IMR-90 (cell line): ENCODE results near the gene TANGO2. TPM values are rescaled to one million over a fixed set of nuclear protein-coding genes. Genes with fewer than 3 reads are reported as not detected.

Experiments
- ATAC-seq: fragments of 200-7000 bp; cut with Tn5 transposase; 2 replicates; pipeline ENCODE4 v1.9.1; 2020; ENCODE audit warnings: low read depth, mild to moderate bottlenecking, moderate library complexity
- BruUV-seq: library from RNA; stranded (reverse); fragments of 400-500 nt; replicated peaks from 2 replicates; lab custom pipeline; 2021; lab: Mats Ljungman, UMichigan
- CTCF ChIA-PET: fragments of 300-600 bp; formaldehyde crosslinking; extraction: SDS; loops from one replicate; lab custom pipeline; 2021; ENCODE audit warnings: antibody characterized with exemption; lab: Yijun Ruan, JAX
- POLR2A ChIA-PET: fragments of 300-600 bp; sonication (Branson Sonifier 250); formaldehyde crosslinking; loops from one replicate; lab custom pipeline; 2022; ENCODE audit warnings: antibody characterized with exemption; ENCODE audit not compliant: unreplicated experiment; lab: Charles Lee
- DNase-seq: peaks from one replicate; pipeline ENCODE4 v3.0.0; 2013
- H2AFZ ChIP-seq: replicated peaks from 2 replicates; pipeline ENCODE3; 2013; ENCODE audit warnings: low read length, mild to moderate bottlenecking; ENCODE audit not compliant: poor library complexity
- H2AK5ac ChIP-seq: 2 replicates; pipeline ENCODE4 v1.6.1; 2013; ENCODE audit warnings: low read depth, low read length, inconsistent platforms
- H2AK9ac ChIP-seq: replicated peaks from 2 replicates; pipeline ENCODE3; 2013; ENCODE audit warnings: mild to moderate bottlenecking, low read depth, low read length, moderate library complexity; ENCODE audit not compliant: poor library complexity
- H2BK120ac ChIP-seq: 2 replicates; pipeline ENCODE4 v1.6.1; 2013; ENCODE audit warnings: low read depth, low read length, inconsistent platforms
- H2BK15ac ChIP-seq: 3 replicates; pipeline ENCODE4 v1.6.1; 2013; ENCODE audit warnings: low read depth, low read length, inconsistent platforms
- H2BK20ac ChIP-seq: 2 replicates; pipeline ENCODE4 v1.6.1; 2013; ENCODE audit warnings: low read depth, mild to moderate bottlenecking, inconsistent platforms, low read length, moderate library complexity
- H2BK5ac ChIP-seq: 2 replicates; pipeline ENCODE4 v1.6.1; 2013; ENCODE audit warnings: mild to moderate bottlenecking, low read depth, low read length, inconsistent platforms; ENCODE audit not compliant: poor library complexity, severe bottlenecking
- H3K14ac ChIP-seq: replicated peaks from 2 replicates; pipeline ENCODE4 v1.6.1; 2013; ENCODE audit warnings: low read depth, low read length, inconsistent platforms
- H3K18ac ChIP-seq: 2 replicates; pipeline ENCODE4 v1.6.1; 2013; ENCODE audit warnings: low read depth, low read length, control low read depth
- H3K23ac ChIP-seq: 2 replicates; pipeline ENCODE4 v1.6.1; 2013; ENCODE audit warnings: low read depth, low read length, inconsistent platforms
- H3K27ac ChIP-seq: 2 replicates; pipeline ENCODE4 v1.5.1; 2013; ENCODE audit warnings: mild to moderate bottlenecking, control low read depth, low read length; ENCODE audit not compliant: insufficient read depth
- H3K27me3 ChIP-seq: 2 replicates; pipeline ENCODE4 v1.6.1; 2013; ENCODE audit warnings: low read length; ENCODE audit not compliant: control insufficient read depth, insufficient read depth
- H3K36me3 ChIP-seq: 2 replicates; pipeline ENCODE4 v1.6.1; 2013; ENCODE audit warnings: low read length, mixed read lengths; ENCODE audit not compliant: control insufficient read depth, insufficient read depth
- H3K4ac ChIP-seq: 2 replicates; pipeline ENCODE4 v1.6.1; 2013; ENCODE audit warnings: low read depth, low read length, inconsistent platforms
- H3K4me1 ChIP-seq: 2 replicates; pipeline ENCODE4 v1.6.1; 2013; ENCODE audit warnings: low read length, mixed read lengths; ENCODE audit not compliant: control insufficient read depth, insufficient read depth
- H3K4me2 ChIP-seq: 2 replicates; pipeline ENCODE4 v1.6.1; 2013; ENCODE audit warnings: low read depth, mild to moderate bottlenecking, control low read depth, low read length, moderate library complexity
- H3K4me3 ChIP-seq: 2 replicates; pipeline ENCODE4 v1.5.1; 2013; ENCODE audit warnings: low read depth, mild to moderate bottlenecking, control low read depth, low read length, moderate library complexity; ENCODE audit not compliant: insufficient read depth
- H3K56ac ChIP-seq: 2 replicates; pipeline ENCODE4 v1.6.1; 2013; ENCODE audit warnings: low read length, inconsistent platforms; ENCODE audit not compliant: insufficient read depth; ENCODE audit errors: extremely low read depth
- H3K79me1 ChIP-seq, 2 experiments: 2 replicates each; pipeline ENCODE4 v1.6.1; 2013; ENCODE audit warnings: low read length in 2 of 2, inconsistent platforms in 1 of 2, low read depth in 1 of 2
- H3K9ac ChIP-seq: 2 replicates; pipeline ENCODE4 v1.6.1; 2013; ENCODE audit warnings: low read depth, low read length, control low read depth
- H3K9me1 ChIP-seq: 2 replicates; pipeline ENCODE4 v1.6.1; 2013; ENCODE audit warnings: low read length, inconsistent platforms; ENCODE audit not compliant: insufficient read depth
- H3K9me3 ChIP-seq: 2 replicates; pipeline ENCODE4 v1.6.1; 2013; ENCODE audit warnings: low read length; ENCODE audit not compliant: control insufficient read depth, insufficient read depth
- H4K20me1 ChIP-seq: 2 replicates; pipeline ENCODE4 v1.6.1; 2013; ENCODE audit warnings: low read length, inconsistent platforms; ENCODE audit not compliant: insufficient read depth
- H4K5ac ChIP-seq: 2 replicates; pipeline ENCODE4 v1.6.1; 2013; ENCODE audit warnings: mild to moderate bottlenecking, low read depth, low read length, control low read depth
- H4K8ac ChIP-seq, 2 experiments: 2 replicates each; pipeline ENCODE4 v1.6.1; 2013; ENCODE audit warnings: low read depth in 2 of 2, low read length in 2 of 2, control low read depth in 1 of 2, inconsistent platforms in 1 of 2
- H4K91ac ChIP-seq: 2 replicates; pipeline ENCODE4 v1.6.1; 2013; ENCODE audit warnings: low read depth, low read length, inconsistent platforms; ENCODE audit not compliant: insufficient read depth
- ELK1 ChIP-seq: fragments of 150-350 bp; IDR thresholded peaks from 2 replicates; pipeline ENCODE4 v1.6.1; 2016; ENCODE audit warnings: low read depth, mild to moderate bottlenecking, low read length, moderate library complexity, borderline replicate concordance
- WGBS, 2 experiments: methylation state at CpG; one replicate each; pipeline versions ENCODE4 v1.1.5 to v1.1.7; 2013; ENCODE audit warnings: missing lambda C conversion rate in 2 of 2; ENCODE audit not compliant: insufficient read length in 1 of 2; ENCODE audit errors: extremely low coverage in 2 of 2; 5-methylcytosine and 5-hydroxymethylcytosine counted together
- dilution Hi-C: fragments of 300-500 bp; cut with HindIII; formaldehyde crosslinking; loops from one replicate; pipeline ENCODE4 v1.14.3; 2018; ENCODE audit warnings: low sequenced_read_pairs; ENCODE audit not compliant: unreplicated experiment
- in situ Hi-C: fragments of 300-500 bp; cut with MboI; formaldehyde crosslinking; loops from 3 replicates; pipeline ENCODE4 v1.14.3; 2019; ENCODE audit warnings: low sequenced_read_pairs, inconsistent platforms, mixed read lengths
- intact Hi-C: fragments of 100-400 bp; cut with micrococcal nuclease; formaldehyde crosslinking; loops from 2 replicates; pipeline ENCODE4 v1.10.0; 2022
- polyA plus RNA-seq, 3 experiments: library from polyadenylated mRNA; depleted of rRNA; stranded (reverse); fragments of >200 nt; gene quantifications; 2 replicates each; pipeline ENCODE4 v1.2.3, GENCODE V29; 2012; ENCODE audit warnings: low replicate concordance in 1 of 3
- total RNA-seq: library from RNA; depleted of rRNA; stranded (reverse); fragments of >200 nt; gene quantifications from 2 replicates; pipeline ENCODE4 v1.2.3, GENCODE V29; 2012

TANGO2 gene
- total and polyA plus RNA-seq, 2 of the 4 experiments (the other 2 are of a cell fraction): 45.1 to 75.1 TPM

GRCh38 chr22:20018001-20018400 is 2.9 kb upstream of the TANGO2 start:
- H4K5ac ChIP-seq: no peak overlapping the region
- no peak overlapping the region for H3K18ac ChIP-seq
- H3K9me1 ChIP-seq: peaks cover 22% of the 10 kb centered on the region
- H3K79me1 ChIP-seq: peaks cover 9 to 25% of the 10 kb centered on the region in 2 experiments
- no peak overlapping the region for H2AK9ac ChIP-seq
- dilution Hi-C loops: no loop called here
- H4K8ac ChIP-seq: no peak overlapping the region
- no peak overlapping the region for H2BK15ac ChIP-seq
- peaks cover 14% of the 10 kb centered on the region for H3K4me1 ChIP-seq
- H2AFZ ChIP-seq: no peak overlapping the region
- H3K9ac ChIP-seq: no peak overlapping the region
- ATAC-seq: no peak
- H3K9me3 ChIP-seq: no peaks in the 10 kb centered on the region
- in situ Hi-C loops: no loop called here
- 0 out of 2 replicates have a peak, but pooled peaks cover 2% of the 10 kb centered on the region for H3K36me3 ChIP-seq
- H2BK120ac ChIP-seq: no peak overlapping the region
- H3K4me3 ChIP-seq: no peak overlapping the region
- no peak overlapping the region for H3K56ac ChIP-seq
- BruUV-seq: no TSS peak
- H2AK5ac ChIP-seq: no peak overlapping the region
- H4K20me1 ChIP-seq: peaks cover 17% of the 10 kb centered on the region
- no peak for DNase-seq
- no peak overlapping the region for H3K4ac ChIP-seq
- no peak overlapping the region for H4K91ac ChIP-seq
- no peak overlapping the region for H3K27ac ChIP-seq
- intact Hi-C loops: no loop called here
- H2BK5ac ChIP-seq: no peak overlapping the region
- ChIA-PET POLR2A (no interaction called here), CTCF (no interaction called here)
- no peak overlapping the region; the same call in 1 of the 2 replicates for H3K23ac ChIP-seq
- WGBS, 2 experiments: 57% methylated on average over 3 of the region's 5 CpGs; no CpG with 5 or more reads in 1 of the 2 experiments
- no peak overlapping the region for H2BK20ac ChIP-seq
- no peak overlapping the region for H3K4me2 ChIP-seq
- TF ChIP-seq ELK1: no peak
- H3K27me3 ChIP-seq: peaks cover 29% of the 10 kb centered on the region
- no peak overlapping the region for H3K14ac ChIP-seq
